Endothelial cell of hepatic sinusoid (primary cell): Measurements from ENCODE around the gene BORCS8.
"Not testable (repeated sequence)": the region's sequence is repeated elsewhere in the genome, so short reads cannot be mapped to it uniquely, and the experiment has no call there.

Experiments
- in situ Hi-C: cut with HindIII; loops from 2 replicates; pipeline ENCODE4 v1.10.0; 2017; ENCODE audit warnings: low sequenced_read_pairs

Gene BORCS8

DNA sequence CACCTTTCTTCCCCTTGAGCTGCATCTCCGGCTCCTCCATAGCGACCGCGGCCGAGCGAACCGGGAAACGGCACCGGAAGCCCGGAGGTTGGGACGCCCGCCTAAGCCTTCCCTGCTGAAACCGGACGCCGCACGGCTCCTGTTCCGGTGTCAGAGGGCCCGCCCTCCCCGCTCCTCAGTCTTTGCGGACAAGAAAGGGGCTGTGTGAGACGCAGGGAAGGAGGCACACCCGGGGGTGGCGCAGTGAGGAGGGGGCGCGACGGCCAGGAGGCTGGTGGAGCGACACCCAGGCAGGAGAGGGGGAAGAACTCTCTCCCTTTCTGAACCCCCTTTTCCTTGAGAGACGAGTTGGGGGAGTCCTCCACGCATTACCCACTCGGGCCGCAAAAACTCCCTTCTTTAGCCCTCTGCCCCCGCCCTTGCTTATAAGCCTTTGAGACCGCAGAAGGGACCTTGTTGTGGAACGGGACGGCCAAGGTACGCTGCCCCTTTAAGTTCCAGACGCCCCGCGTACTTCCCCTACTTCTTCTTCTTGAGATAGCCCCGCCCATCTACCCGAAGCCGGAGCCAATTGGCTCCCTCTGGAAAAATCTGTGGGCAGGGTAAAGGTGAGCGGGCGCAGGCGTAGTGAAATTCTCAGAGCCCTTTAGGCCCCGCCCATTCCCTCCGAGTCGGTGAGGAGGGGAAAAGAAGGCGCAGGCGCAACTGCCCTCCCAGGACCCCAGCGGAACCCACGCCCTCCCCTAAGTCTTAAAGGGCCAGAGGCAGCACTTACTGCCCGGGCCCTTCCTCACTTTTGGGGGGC is at the start of gene BORCS8, which contains the start of gene RFXANK:
TSS of gene BORCS8 (minus strand) at position 75 of the 805 bp plus-strand sequence. CDS start at position 40, 35 bp downstream.
TSS of gene RFXANK (plus strand) at position 181 of the 805 bp plus-strand sequence. CDS start 1,689 bp downstream, outside the sequence.
- in situ Hi-C loops: loop anchor here (10.0 kb wide), 1 partner anchor 143 kb away; no protein-coding TSS in a partner anchor

DNA sequence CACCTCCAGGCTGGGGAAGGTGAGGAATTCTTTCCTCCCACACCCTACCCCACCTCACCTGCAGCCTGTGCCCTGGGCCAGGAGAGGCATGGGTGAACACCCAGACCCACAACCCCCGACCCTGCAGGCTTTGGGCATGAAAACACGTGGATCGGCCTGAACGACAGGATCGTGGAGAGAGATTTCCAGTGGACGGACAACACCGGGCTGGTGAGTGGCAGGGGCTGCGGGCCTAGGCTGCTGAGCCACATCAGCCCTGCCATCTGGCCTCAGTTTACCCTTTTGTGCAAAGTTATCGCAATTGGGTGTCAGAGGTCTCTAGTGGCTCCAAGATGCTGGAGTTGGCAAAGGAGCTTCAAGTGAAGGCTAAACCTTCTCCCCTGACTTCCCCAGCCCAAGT is 48.5 kb upstream of the BORCS8 start:
- in situ Hi-C loops: no loop called here

DNA sequence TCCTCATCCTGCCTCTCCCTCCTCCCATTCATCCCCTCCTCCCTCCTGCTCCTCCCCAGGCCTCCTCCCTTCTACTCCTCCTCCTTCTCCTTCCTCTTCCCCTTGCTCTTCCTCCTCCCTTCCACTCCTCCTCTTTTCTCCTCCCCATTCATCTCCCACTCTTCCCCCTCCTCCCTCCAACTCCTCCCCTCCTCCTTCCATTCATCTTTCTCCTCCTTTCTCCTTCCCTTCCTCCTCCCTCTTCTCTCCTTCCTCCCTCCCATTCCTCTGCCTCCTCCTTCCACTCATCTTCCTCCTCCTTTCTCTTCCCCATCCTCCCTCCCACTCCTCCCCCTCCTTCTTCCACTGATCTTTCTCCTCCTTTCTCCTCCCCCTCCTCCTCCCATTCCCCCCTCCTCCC is 47.7 kb upstream of the BORCS8 start:
- in situ Hi-C loops: no loop called here

DNA sequence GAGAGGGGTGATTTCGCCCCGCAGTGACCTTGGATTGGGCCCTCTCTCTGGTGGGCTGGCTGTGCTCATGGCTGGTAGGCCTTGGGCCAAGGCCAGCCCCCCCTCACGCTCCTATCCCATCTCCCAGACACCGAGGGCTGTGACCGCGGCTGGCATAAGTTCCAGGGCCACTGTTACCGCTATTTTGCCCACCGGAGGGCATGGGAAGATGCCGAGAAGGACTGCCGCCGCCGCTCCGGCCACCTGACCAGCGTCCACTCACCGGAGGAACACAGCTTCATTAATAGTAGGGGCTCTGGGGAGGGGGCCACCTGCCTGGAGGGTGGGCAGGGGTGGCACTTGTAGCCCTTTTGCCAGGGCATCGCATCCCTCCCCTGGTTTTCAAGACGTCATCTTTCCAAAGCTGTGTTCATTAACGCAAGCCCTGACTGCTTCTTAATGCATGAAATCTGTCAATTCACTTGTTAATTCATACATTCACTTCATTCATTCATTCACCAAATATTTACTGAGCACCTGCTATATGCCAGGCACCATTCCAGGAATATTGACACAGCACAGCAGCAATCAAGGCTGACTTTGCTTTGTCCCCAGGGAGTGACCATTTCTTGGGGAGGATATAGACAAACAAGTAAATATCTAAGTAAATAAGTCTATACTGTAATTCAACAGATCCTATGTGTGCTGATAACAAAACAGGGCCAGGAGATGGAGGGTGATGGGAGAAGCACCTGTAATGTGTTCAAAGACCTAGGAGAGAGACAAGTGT is 46.4 kb upstream of the BORCS8 start:
- in situ Hi-C loops: no loop called here

DNA sequence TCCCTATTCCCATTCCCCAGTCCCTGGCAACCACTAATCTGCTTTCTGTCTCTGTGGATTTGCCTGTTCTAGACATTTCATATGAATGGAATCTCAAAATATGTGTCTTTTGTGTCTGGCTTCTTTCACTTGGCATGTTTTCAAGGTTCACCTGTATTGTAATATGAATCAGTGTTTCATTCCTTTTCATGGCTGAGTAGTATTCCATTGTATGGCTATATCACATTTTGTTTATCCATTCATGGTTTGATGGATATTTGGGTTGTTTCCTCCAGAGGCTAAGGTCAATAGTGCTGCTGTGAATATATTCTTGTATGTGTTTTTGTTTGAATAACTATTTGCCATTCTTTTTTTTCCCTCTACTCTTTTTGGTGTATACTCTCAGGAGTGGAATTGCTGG is 44.2 kb upstream of the BORCS8 start:
- in situ Hi-C loops: no loop called here

DNA sequence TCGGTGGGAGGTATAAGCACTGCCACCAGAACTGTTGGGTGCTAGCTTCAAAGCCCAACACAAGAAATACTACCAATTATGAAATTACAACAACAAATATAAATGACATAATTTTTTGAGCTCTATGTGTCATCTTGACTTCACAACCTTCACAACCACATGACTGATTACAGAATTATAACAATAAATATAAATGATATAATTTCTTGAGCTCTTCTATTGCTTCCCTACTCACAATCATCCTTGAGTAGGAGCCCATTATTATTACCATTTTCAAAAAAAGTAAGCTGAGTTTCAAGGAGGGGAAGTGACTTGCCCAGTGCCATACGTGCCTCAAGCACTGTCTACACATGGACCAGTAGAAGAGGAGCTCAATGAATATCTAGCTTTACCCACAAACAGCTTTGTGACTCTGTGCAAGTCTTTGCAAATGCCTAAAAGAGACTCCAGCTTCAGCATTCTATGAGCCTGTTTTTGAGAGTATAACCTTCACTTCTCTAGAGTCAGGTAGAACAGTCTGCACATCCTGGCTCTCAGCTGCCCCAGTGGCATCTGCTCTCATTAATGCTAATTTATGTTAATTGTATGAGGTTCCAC is 42.4 kb upstream of the BORCS8 start:
- in situ Hi-C loops: no loop called here

DNA sequence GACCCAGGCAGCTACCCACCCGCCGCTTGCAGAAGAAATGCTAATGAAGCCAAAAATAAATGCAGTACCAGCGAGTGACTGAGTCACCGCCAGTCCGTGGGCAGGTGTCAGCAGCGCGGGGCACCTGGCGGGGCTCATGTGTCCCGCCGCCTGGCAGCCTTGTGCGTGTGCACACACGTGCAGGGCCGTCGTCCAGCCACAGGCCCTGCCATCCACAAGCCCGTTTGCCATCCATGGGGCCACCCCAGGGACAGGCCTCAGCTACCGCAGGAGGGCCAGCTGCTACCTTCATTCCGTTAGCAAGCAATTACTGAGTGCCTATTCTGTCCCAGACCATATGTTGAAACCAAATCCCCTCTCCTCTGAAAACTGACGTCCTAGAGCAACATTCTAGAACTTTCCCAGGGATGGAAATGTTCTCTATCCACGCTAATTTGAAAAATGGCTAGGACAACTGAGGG is 40.3 kb upstream of the BORCS8 start:
- in situ Hi-C loops: no loop called here

DNA sequence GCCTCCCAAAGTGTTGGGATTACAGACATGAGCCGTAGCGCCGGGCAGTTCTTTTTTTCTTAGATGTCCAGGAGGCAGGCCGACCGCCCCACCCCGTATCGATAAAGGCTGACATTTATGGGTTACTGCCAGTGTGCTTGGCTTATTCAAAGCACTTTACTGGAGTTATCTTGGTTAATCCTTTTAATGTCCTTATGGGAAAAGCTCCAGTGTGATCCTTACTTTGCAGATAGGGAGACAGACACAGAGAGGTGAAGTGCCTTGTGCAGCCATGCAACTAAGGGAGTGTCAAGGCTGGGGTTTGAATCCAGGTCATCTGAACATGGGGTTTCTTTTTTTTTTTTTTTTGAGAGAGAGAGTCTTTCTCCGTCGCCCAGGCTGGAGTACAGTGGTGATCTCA is 39.0 kb upstream of the BORCS8 start:
- in situ Hi-C loops: no loop called here

DNA sequence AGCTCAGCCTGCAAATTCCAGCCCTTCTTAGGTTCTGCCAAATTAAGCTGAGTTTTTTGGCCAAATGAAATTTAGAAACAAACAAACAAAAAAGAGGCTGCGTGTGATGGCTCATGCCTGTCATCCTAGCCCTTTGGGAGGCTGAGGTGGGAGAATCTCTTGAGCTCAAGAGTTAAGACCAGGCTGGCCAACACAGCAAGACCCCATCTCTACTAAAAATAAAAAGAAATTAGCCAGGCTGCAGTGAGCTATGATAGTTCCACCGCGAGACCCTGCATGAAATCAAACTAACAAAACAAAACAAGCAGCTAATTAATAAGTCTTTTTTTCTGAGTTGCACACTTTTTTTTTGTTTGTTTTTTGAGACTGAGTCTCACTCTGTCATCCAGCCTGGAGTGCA is 37.7 kb upstream of the BORCS8 start:
- in situ Hi-C loops: no loop called here

DNA sequence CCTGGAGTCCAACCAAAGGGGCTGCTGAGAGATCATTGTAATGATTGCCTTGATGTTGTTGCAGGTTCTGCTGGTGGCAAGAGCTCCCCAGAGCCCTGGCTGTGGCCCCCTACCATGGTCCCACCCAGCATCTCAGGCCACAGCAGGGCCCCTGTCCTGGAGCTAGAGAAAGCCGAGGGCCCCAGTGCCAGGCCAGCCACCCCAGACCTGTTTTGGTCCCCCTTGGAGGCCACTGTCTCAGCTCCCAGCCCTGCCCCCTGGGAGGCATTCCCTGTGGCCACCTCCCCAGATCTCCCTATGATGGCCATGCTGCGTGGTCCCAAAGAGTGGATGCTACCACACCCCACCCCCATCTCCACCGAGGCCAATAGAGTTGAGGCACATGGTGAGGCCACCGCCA is 35.3 kb upstream of the BORCS8 start:
- in situ Hi-C loops: no loop called here

DNA sequence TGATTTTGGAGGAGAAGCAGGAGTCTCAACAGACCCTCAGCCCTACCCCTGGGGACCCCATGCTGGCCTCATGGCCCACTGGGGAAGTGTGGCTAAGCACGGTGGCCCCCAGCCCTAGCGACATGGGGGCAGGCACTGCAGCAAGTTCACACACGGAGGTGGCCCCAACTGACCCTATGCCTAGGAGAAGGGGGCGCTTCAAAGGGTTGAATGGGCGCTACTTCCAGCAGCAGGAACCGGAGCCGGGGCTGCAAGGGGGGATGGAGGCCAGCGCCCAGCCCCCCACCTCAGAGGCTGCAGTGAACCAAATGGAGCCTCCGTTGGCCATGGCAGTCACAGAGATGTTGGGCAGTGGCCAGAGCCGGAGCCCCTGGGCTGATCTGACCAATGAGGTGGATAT is 34.7 kb upstream of the BORCS8 start:
- in situ Hi-C loops: no loop called here

DNA sequence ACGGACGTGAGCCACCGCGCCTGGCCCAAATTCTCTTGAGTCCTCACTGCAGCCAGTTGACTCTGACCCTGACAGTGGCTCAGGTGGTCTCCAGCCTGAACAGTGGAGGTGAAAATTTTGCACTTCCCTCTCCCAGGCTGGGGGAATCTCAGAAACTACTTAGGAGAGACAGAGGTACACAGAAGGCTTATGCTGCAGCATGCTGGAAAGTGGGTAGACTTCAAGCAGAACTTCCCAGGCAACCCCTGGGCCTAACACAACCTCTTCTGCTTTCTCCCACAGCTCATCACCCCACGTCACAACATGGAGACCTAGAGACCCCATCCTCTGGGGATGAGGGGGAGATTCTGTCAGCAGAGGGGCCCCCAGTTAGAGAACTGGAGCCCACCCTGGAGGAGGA is 34.3 kb upstream of the BORCS8 start:
- in situ Hi-C loops: no loop called here

DNA sequence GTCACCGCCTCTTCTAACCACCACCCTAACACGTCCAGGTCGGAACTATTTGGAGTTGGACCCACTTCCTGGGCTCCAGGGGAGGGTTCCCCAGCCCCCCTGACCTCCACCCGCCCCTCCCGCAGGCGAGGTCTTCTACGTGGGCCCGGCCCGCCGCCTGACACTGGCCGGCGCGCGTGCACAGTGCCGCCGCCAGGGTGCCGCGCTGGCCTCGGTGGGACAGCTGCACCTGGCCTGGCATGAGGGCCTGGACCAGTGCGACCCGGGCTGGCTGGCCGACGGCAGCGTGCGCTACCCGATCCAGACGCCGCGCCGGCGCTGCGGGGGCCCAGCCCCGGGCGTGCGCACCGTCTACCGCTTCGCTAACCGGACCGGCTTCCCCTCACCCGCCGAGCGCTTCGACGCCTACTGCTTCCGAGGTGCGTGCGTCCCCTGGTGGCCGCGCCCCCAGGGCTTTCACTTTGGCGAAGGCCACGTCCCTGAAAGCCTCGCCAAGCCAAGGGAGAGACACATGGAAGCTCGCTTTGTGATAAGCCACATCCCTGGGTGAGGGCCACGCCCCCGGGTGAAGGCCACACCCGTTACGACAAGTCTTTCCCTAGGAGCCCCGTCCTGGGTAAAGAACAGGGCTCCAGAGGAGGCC is 33.0 kb upstream of the BORCS8 start:
- in situ Hi-C loops: no loop called here

DNA sequence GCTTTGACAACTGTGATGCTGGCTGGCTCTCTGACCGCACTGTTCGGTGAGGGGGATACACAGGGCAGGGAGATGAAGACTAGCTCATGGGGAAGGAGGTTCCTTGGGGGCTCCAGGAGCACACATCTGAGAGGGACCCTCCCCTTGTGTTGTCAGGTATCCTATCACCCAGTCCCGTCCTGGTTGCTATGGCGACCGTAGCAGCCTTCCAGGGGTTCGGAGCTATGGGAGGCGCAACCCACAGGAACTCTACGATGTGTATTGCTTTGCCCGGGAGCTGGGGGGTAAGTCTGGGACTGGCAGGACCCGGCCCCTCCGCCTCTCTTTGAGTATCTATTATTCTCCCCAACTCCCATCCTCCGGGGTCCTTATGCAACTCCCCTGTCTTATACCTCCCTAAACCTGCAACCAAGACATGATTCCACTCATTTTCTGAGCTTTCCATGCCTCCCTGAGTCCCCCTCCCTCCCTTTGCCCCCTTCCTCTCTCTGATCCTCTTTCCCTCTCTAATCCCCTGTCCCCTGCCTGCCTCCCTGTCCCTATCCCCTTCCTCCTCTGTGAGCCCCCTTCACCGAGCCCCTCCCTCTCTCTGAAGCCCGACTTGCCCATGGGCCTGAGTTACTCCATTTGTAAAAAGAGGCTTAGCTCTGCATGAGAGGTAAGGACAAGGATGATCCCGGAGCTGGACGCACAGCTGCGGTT is 32.3 kb upstream of the BORCS8 start:
- in situ Hi-C loops: no loop called here

DNA sequence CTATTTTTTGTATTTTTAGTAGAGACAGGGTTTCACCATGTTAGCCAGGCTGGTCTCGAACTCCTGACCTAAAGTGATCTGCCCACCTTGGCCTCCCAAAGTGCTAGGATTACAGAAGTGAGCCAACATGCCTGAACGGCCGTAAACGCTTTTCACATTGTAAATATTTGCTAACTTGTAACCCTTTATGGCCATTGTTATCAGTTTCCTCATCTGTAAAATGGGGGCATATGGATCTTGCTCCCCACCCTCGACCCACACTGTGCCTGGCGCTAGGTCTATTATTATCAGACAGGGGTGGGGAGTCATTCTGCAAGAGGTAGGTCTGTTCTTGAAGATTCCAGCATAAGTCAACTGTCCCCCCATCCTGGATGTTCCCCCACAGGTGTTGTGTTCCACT is 31.7 kb upstream of the BORCS8 start:
- in situ Hi-C loops: no loop called here

DNA sequence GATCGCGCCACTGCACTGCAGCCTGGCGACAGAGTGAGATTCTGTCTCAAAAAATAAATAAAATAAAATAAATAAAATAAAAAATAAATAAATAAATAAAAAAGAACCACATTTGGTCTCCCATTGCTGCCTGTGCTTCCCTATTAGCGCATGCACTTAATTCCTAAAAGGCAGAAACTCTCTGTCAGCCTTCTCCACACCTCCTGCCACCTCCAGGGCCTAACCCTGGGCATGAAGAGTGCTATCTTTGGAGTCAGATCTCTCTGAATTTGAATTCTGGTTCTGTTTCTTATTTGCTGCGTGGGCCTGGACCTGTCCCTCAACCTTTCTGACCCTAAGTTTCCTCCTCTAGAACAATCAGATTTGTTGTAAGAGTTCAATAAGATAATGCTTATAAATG is 31.1 kb upstream of the BORCS8 start:
- in situ Hi-C loops: no loop called here

DNA sequence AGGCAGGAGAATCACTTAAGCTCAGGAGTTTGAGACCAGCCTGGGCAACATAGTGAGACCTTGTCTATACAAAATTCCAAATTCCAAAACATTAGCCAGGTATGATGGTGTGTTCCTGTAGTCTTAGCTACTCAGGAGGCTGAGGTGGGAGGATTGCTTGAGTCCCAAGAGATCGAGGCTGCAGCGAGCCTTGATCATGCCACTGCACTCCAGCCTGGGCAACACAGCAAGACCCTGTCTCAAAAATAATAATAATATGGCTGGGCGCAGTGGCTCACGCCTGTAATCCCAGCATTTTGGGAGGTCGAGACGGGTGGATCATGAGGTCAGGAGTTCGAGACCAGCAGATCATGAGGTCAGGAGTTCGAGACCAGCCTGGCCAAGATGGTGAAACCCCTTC is 29.0 kb upstream of the BORCS8 start:
- in situ Hi-C loops: not testable (repeated sequence)

DNA sequence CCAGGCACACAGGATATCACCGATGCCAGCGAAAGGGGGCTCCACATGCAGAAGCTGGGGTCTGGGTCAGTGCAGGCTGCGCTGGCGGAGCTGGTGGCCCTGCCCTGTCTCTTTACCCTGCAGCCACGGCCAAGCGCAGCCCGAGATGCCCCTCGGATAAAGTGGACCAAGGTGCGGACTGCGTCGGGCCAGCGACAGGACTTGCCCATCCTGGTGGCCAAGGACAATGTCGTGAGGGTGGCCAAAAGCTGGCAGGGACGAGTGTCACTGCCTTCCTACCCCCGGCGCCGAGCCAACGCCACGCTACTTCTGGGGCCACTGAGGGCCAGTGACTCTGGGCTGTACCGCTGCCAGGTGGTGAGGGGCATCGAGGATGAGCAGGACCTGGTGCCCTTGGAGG is 27.0 kb upstream of the BORCS8 start:
- in situ Hi-C loops: no loop called here

DNA sequence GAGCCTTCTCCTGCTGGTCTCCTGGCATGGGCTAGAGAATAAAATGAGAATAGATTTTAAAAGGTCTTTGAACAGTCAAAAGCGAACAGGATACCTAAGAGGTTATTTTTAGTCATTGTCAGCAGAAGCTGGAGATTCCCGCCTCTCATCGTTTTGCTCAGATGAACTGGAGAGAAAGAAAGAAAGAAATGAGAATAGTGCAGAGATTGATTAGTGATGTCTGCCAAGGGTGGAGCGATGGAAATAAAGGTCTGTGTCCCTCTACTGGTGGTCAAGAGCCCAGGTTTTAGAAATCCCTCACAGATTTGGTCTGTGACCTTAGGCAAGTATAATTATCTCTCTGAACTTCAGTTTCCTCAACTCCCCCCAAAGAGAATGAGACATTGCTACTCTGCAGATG is 25.1 kb upstream of the BORCS8 start:
- in situ Hi-C loops: no loop called here

DNA sequence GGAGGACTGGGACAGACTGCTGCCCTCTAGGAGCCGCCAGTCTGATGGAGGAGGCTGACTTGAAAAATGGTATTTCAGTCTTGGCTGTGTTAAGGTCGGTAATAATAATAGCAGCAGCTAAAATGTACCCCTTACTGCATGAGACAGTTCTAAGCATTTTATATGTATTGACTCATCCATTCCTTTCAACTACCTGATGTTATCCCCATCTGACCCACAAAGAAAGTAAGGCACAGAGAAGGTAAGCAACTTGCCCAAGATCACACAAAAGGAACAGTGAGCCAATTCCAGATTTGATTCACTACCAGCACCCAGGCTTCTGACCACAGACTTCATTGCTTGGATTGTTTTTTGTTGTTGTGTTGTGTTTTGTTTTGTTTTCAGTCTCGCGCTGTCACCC is 23.8 kb upstream of the BORCS8 start:
- in situ Hi-C loops: no loop called here

DNA sequence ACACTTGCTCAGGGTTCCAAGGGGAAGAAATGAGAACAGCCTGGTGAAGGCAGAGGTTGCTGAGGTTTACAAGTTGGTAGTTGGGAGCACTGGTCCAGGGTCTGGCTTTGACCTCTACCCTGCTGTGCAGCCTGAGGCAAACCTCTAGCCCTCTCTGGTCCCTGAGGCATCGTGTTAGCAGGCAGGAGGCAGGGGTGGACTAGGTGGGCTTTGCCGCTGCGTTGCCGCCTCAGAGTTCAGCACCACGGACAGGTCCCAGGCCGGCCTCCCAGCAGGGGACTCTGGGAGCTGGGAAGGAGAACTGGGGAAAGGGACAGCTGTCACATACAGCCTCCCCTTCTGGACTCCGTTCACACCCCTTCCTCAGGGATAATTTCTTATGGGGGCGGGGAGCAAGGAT is 22.9 kb upstream of the BORCS8 start:
- in situ Hi-C loops: no loop called here
